Raji (cell line): Measurements from ENCODE around the gene HSFX3.
A peak's percentile ranks its signal among the peaks of the same experiment; 100 is the strongest.

Experiments used
- POLR2A ChIP-seq: IDR thresholded peaks from 2 replicates; pipeline ENCODE4 v1.6.1; 2011; ENCODE audit warnings: low read depth, low read length, control low read depth; ENCODE audit not compliant: insufficient read depth

HSFX3 gene

DNA sequence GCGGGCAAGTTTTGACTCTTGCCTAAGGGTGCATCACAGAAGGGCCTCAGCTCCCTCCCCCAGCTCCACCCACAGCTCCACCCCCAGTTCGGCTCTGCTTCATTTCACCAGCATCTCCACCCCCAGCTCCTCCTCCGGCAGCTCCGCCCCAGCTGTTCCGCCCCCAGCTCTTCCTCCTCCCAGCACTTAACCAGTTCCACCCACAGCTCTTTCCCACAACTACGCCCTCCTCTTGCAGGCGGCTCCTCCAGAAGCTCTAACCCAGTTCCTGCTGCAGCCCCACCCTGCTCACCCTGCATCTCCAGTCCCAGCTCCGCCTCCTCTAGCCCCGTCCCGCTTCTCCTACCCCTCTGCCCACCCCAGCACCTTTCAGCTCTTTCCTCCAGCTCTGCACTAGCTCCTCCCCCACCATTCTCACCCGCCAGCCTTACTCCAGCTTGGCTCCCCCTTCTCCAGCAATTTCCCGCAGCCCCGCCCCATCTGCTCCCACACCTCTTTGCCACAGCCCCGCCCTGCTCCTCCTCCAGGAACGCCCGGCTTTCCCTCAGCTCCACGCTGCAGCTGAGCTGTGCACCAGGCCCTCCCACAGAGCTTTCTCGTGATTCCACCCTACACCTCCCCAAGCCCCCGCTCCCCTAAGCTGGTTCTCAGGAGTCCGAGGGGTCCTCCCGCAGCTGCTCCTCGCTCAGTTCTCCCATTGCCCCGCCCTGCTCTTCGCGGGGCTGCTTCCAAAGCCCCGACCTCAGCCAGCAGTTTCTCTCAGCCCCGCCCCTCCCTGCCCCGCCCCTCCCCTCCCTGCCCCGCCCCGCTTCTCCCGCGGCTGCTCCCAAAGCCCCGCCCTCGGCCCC, 10.2 kb downstream of the HSFX3 start:
- TF ChIP-seq POLR2A, result peak; percentile 36; the same call in 1 of the 2 replicates

DNA sequence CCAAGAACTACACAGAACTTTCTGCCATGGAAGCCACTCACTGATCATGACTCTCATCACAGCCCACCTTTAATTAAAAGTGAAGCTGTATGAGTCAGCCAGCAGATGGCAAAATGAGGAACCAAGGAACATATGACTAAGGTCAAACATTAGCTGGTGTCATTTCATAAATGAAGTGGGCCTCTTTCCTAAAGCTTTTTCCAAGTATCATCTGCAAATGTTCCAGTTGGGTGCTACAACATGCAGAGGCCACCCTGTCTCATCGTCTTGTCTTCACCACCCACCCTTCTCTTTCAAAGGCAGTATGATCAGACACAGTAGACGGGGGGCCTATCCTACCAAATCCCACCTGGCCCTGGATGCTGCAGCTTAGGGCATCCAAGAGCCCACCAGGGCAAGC, 18.1 kb downstream of the HSFX3 start:
- TF ChIP-seq POLR2A, result no peak

DNA sequence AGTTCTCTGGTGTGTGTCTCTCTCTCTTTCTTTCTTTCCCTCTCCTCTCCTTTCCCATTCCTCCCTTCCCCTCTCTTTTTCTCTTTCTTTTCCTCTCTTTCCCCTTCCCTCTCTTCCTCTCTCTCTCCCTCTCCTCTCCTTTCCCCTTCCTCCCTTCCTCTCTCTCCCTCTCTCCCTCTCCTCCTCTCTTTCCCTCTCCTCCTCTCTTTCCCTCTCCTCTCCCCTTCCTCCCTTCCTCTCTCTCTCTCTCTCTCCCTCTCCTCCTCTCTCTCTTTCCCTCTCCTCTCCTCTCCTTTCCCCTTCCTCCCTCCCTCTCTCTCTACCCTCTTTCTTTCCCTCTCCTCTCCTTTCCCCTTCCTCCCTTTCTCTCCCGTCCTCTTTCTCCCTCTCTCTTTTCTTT, 21.3 kb downstream of the HSFX3 start:
- no peak for TF ChIP-seq POLR2A

DNA sequence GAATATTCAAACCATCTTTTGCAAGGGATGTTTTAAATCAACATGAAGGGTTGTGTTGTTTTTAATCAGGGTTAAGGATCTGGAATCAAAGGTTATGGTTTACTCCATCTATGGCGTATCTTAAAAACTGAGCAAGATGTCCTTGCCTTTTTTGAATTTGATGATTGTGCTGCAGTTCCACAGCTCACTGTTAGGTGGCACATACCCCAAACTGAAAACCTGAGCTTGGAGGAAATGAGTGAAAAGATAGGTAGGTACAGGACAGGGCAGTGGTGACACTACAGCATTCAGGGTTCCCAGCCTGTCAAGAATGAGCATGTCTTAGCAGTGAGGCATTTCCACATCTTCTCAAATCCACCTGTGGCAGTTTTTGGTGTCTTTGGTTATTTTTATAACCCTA, 22.0 kb downstream of the HSFX3 start:
- TF ChIP-seq POLR2A, result no peak

DNA sequence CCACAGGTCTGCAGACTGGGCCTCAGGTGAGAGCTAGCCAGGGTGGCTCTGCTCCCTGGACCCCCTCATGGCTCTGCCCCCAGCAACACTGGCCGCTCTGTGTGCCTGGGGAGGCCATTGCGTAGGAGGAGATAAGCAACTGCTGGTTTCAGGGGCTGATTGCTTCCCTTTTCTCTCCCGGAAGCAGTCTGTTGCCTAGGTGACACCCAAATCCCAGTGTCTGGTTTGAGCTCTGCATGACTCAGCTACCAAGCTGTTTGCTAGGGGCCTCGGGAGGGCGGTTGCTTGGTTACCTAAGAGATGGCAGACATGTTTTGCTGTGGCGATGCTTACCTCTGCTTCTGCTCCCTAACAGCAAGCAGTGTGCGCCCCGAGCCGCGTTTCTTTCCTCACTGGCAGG, 24.3 kb downstream of the HSFX3 start:
- peak; percentile 33; the same call in 1 of the 2 replicates for TF ChIP-seq POLR2A

DNA sequence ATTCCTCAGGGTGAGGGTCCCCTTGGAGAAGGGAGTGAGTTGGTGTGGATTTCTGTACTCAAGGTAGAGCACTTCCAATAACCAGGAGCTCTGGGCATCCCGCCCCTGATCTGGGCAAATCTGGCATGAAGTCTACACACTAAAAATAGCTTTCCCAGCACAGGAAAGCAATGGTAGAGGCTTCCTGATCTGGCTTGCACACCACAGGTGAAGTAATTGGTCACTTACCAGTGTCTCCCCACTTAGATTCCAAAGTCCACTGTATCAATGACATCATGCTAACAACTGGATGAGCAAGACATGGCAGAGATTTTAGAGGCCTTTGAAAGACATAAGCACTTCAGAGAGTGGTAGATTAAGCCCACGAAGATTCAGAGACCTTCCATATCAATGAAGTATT, 26.8 kb downstream of the HSFX3 start:
- no peak for TF ChIP-seq POLR2A

DNA sequence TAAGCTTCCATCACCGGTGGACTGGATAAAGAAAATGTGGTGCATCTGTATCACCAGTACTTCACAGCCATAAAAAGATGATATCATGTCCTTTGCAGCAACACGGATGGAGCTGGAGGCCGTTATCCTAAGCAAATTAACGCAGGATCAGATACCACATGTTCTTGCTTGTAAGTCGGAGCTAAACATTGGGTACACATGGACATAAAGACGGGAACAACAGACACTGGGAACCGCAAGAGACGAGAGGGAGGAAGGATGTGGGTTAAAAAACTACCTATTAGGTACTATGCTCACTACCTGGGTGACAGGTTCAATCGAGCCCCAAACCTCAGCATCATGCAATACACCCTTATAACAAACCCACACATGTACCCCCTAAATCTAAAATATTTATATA, 28.3 kb downstream of the HSFX3 start:
- TF ChIP-seq POLR2A, result no peak

DNA sequence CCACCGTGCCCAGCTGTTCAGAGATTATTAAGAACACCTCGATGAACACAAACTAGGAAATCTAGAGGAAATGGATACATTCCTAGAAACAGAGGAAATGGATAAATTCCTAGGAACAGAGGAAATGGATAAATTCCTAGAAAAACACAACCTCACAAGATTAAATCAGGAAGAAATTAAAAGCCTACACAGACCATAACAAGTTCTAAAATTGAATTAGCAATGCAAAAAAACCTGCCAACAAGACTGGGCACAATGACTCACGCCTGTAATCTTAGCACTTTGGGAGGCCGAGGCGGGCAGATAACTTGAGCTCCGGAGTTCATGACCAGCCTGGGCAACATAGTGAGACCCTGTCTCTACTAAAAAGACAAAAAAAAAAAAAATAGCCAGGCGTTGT, 31.5 kb downstream of the HSFX3 start:
- no peak for TF ChIP-seq POLR2A

DNA sequence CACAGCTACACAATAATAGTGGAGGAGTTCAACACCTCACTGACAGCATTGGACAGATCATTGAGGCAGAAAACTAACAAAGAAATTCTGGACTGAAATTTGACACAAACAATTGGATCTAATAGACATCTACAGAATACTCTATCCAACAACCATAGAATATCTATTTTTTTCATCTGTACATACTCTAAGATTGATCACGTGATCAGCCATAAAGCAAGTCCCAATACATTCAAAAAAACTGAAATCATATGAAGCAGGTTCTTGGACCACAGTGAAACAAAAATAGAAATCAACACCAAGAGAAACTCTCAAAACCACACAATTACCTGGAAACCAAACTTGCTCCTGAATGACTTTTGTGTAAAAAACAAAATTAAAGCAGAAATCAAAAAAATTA, 32.4 kb downstream of the HSFX3 start:
- no peak for TF ChIP-seq POLR2A

DNA sequence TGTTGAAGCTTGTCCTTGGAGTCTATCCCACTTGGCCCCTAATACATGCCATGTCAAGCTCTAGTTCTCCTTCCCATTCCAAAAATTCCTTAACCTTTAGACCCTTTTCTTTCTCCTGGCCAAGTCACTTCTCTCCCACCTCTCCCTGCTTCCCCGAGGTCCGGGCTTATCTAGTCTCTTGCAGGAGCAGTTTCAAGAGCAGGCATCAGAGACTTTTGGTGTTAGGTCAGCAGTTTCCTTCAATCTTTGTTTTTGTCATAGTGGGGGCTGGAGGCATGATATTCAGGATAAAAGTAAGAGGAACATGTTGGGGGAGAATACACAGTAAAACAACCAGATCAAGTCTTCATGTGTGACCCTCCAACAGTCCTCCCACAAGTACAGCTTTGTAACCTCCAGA, 33.1 kb downstream of the HSFX3 start:
- TF ChIP-seq POLR2A, result no peak

DNA sequence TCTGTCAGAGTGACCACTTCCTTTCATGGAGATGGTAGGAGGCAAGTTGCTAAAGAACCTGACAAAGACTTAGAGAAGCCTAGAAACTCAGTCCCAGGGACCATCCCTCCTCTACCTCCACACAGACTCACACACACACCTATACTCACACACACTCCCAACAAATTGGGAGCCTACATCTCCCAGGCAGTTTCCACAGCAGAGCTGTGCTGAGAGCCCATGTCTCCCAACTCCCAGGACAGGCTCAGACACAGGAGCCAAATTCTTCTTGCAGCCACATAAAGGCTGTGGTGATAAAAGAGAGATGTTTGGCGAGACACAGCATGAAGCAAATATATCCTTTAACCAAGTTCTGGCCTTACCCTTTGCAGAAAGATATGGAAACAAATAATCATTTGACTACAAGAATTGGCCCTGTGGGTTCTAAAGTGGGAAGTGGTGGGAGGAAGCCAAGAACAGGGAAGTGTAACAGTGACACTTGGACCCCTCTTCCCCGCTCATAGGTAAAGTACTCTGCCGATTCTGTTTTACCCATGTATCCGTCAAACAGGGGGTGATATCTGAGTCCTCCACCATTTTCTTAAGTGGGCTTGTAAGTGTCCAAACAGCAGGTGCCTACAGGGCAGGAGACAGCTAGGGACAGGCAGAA, 33.6 kb downstream of the HSFX3 start:
- TF ChIP-seq POLR2A, result no peak

DNA sequence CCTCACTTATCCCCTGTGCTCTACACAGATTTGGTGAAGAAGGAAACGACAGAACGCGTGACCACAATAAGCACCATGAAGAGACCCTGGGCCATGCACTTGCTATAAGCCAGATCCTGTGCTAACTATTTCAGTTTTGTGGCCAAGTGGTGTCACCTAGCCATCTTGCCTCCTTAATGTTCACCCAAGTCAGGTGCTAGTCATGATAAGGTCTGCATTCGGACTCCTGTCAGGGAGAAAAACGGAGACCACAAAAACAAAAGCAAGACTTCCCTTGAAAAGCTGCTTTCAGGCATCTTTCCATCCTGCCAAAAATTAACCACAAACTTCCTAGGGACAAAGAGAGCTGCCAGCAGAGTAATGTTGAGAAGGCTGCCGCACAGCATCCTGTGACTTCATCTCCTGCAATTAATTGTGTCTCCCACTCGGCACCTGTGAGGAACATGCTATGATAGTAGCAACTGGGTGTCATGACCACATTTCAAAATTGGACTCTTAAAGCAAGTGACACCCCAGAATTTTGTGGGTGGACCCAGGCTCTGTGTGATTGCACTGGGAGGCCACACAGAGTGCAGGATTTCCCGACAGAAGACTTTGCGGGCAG, 35.8 kb downstream of the HSFX3 start:
- TF ChIP-seq POLR2A, result no peak

DNA sequence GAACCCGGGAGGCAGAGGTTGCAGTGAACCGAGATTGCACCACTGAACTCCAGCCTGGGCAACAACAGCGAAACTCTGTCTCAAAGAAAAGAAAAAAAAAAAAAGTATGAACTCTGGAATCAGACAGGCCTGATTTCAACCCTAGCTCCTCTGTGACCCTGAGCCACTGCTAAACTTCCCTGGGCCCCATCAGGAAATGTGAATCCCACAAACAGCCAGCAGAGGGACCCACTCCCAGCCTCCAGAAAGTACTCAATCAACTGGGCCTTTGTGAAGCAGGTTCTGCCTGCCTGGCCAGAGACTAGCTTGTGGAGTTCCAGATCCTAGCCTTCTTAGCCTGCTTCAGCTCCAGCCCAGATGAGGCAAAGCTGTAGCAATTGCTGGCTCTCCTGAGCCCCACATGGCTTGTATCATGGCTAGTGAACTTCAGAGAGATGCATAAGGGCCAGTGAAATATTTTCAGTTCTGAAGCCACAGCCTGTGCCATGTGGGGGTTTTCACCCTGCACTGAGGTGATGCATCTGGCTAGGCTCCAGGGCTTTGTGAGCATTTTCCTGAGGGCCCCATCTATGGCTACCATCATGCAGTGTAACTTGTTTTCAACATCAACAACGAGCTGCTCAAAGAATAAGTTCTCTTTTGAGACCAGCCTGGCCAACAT, 37.4 kb downstream of the HSFX3 start:
- TF ChIP-seq POLR2A, result no peak

DNA sequence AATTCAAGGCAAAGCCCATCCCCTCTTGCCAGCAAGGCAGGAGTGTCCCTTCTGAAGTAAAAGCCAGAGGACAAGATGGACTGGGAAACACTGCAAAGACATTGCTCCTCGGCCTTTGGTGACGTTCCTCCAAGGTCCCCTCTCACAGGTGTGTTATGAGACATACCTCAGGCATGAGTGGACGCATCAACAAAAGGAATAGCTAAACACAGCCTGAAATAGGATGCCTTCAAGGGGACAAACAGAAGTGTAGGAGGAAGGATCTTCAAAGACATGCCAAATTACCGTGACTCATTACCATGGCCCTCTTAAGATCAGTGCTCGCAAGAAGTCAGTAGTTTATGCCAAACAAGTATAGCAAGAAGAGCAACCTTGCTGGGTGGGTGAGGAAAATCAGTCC, 38.6 kb downstream of the HSFX3 start:
- TF ChIP-seq POLR2A, result no peak

DNA sequence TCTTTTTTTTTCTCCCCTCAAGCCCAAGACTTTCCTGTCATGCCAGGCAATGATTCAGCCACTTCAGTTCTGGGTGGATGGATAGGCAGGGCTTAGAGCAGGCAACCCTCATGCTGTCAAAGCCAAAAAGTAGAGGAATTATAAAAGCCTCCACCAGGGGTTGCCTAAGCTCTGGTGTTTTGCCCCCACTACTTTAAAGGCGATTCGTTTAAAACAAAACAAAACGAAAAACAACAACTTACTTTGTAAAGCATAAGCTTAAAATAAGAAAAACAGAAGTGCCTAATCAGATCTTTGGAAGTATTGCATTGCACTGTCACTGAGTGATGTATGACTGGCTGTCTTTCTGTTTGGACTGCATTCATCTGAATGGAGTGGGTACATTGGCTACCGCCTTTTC, 39.3 kb downstream of the HSFX3 start:
- no peak for TF ChIP-seq POLR2A

DNA sequence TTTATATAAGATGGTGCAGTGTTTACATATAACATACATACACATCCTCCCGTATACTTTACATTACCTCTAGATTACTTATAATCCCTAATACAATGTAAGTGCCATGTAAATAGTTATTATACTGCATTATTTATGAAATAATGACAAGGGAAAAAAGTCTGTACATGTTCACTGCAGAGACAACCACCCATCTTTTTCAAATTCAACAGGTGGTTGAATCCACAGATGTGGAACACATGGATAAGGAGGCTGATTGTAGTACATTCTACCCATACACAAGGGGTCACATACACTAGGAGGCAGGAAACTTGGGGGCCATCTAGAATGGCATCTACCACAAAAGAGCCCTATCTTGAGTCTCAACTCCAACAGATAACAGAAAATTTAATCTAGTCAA, 41.3 kb downstream of the HSFX3 start:
- no peak for TF ChIP-seq POLR2A

DNA sequence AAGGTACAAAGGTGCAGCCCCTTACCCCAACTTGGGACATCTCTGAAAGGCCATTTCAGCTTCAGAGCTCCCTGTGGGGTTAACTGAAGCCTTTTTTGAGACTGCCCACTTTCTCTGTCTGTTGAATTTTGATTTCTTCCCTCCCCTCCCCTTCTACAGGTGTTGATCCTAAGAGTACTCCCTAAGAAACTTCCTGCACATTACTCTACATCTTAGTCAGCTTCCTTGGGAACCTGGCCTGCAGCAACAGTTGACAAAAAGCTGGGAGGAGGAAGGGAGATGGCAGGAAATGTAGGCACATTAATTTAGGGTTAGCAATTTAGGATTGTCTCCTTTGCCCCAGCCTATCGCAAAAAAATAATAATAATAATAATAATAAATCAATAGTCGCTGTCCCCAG, 43.4 kb downstream of the HSFX3 start:
- no peak for TF ChIP-seq POLR2A
